Astrocyte of the cerebellum (primary cell): ENCODE measurements around the gene DENR.
"Not testable (repeated sequence)": the region's sequence is repeated elsewhere in the genome, so short reads cannot be mapped to it uniquely, and the experiment has no call there.

Experiments used
- DNase-seq: peaks from one replicate; pipeline ENCODE4 v3.0.0-alpha.2; 2011; ENCODE audit warnings: low read depth
- H3K4me3 ChIP-seq: 2 replicates; pipeline ENCODE4 v1.5.1; 2011; ENCODE audit warnings: mild to moderate bottlenecking, low read depth, low read length, moderate library complexity
- CTCF ChIP-seq: IDR thresholded peaks from 2 replicates; pipeline ENCODE4 v1.5.1; 2012; ENCODE audit warnings: low read length, low read depth, moderate library complexity, mild to moderate bottlenecking; ENCODE audit errors: missing control alignments
- in situ Hi-C: cut with HindIII; loops from 2 replicates; pipeline ENCODE4 v1.10.0; 2017; ENCODE audit warnings: low sequenced_read_pairs

Gene DENR

GRCh38 chr12:122789637-122790036 is 37.0 kb downstream of the DENR start:
- TF ChIP-seq CTCF: no peak
- in situ Hi-C loops: loop anchor here (5.0 kb wide), 1 partner anchor 43 kb away; no protein-coding TSS in a partner anchor
- DNase-seq: no peak
- H3K4me3 ChIP-seq: no peak overlapping the region

DNA sequence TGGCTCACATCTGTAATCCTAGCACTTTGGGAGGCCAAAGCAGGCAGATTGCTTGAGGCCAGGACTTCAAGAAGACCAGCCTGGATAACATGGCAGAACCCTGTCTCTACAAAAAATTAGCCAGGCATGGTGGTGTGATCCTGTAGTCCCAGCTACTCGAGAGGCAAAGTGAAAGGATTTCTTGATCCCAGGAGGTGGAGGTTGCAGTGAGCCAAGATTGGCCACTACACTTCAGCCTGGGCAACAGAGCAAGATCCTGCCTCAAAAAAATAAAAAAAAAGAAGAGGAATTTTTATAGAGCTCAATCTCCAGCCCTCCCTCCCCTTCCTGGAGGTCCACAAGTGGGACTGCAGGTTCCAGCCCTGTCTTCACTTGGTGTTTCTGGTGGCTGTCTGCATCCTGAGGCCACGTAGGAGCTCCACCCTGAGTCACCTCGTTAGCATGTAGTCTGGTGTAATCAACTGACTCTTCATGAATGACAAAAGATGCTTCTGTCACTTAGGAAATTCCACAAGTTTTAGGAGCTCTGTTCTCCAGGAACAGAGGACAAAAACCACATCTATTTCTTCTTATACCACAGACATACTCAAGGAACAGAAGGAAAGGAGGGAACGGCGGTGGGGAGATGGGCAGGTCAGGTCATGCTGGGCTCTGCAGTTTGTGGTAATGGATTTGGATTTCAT is 37.9 kb downstream of the DENR start:
- H3K4me3 ChIP-seq: no peak overlapping the region
- no peak for TF ChIP-seq CTCF
- DNase-seq: no peak
- in situ Hi-C loops: loop anchor here (5.0 kb wide), 1 partner anchor 42 kb away; no protein-coding TSS in a partner anchor

DNA sequence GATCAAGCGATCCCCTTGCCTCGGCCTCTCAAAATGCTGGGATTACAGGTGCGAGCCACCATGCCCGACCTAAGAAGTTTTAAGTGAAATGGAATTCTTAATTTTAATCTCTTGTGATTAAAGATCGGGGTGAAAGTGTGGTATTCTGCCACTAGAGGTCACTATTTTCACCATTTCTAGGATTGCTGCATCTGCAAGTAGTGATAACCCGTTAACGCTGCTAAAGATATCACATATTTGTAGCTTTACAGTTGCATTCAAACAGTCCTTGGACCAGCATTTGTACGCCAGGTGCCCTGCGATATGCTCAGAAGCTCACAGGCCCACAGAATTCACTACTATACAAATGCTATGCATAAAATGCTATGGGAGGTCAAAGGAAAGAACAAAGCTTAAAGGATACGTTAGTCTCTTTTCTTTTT is 41.1 kb downstream of the DENR start:
- in situ Hi-C loops: loop anchor here (5.0 kb wide), 1 partner anchor 39 kb away; no protein-coding TSS in a partner anchor
- TF ChIP-seq CTCF: peak; percentile 56
- no peak overlapping the region for H3K4me3 ChIP-seq
- DNase-seq: peak; percentile 44

DNA sequence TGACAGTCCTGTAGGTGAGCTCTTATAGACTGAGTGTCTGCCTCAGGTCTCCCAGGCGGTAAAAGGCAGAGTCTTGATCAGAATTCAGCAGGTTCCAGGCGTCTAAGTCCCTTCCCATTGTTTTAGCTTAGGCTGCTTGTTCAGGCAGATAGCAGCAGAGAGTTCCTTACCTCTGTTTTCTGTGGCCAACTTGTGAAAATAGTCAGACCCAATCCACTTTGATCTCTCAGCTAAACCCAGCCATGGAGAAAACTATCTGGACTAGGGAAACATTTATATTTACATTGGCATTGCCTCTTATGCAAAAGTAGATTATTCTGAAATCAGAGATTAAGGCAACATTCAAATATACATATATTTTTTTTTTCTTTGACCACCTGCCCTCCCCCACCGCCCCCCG is 43.2 kb downstream of the DENR start:
- in situ Hi-C loops: no loop called here
- TF ChIP-seq CTCF: no peak
- H3K4me3 ChIP-seq: no peak overlapping the region
- no peak for DNase-seq

- no peak for DNase-seq
- in situ Hi-C loops: no loop called here
- no peak overlapping the region for H3K4me3 ChIP-seq
- no peak for TF ChIP-seq CTCF
Measured at GRCh38 chr12:122799641-122800243, 47.1 kb downstream of the DENR start.

DNA sequence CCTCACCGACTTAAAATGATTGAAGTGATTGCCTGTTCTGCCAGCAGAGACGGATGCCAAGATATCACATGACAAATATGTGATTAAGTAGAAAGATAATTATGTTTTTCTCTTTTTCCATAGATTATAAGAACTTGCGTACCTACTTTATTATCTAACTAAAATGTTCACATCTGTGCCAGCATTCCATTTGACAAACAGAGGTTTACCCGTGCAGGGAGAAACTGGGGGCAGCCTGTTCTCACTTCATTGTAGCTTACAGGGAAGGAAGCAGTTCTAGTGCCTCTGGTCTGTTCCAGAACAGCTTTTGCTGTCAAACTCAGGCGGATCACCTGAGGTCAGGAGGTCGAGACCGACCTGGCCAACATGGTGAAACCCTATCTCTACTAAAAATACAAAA is 51.3 kb downstream of the DENR start:
- in situ Hi-C loops: no loop called here
- DNase-seq: no peak
- TF ChIP-seq CTCF: no peak
- H3K4me3 ChIP-seq: no peak overlapping the region

GRCh38 chr12:122804957-122805356 is 52.3 kb downstream of the DENR start:
- H3K4me3 ChIP-seq, in situ Hi-C loops, DNase-seq: not testable (repeated sequence)
